NCI-H187 treated with DMSO at 0.1 percent for 48 hours (cell line): ENCODE measurements around the gene DOCK1.
"Not testable (repeated sequence)": the region's sequence is repeated elsewhere in the genome, so short reads cannot be mapped to it uniquely, and the experiment has no call there.

Experiments used
- DNase-seq: peaks from one replicate; lab custom pipeline; 2025; lab: John Stamatoyannopoulos, UW

The DOCK1 gene

DNA sequence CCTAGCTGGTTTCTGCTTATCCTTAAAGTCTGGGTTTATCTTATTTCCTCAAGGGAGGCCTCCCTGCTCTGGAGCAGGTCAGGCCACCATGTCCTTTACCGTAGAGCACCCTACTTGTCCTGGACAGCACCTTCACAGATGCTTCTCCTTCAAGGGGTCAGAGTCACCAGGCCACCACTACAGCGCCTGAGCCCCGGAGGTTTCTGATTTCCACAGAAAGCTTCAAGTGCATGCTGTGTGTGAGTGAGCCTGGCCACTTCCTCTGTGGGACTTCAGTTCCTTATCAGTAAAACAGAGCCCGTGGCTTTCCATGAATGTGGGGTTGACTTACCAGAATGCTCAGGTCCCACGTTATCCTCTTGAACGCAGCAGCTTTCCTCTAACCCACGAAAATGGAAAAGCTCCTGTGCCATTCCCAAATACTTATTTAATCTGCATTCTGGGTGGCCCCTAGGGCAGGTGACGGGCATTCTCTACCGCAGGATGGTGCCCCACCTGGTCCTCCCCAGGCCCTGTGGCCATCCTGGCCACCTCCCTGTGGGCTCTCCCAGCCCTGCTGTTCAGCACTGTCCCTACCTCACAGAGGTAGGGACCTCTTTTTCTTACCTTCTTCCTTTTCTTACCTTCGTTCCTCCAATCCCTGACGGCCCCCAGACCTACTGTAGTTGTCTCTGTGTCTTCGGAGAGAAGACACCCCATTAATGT, 1.4 kb upstream of the DOCK1 start:
- DNase-seq, result no peak

DNA sequence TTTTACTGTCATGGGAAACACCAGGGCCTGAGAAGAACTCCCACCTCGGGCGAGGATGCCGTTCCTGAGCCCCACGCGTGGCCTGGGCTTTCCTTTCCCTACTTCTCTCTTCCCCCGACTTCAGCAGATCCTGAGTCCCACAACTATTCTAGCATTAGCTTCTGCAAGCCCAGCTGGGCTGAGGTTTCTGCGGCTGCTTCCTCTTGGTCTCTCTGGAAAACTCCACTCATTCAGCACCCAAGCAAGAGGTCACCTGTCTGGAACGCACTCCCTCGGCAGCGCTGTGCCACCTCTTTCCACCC, 761 bp upstream of the DOCK1 start:
- no peak for DNase-seq

DNA sequence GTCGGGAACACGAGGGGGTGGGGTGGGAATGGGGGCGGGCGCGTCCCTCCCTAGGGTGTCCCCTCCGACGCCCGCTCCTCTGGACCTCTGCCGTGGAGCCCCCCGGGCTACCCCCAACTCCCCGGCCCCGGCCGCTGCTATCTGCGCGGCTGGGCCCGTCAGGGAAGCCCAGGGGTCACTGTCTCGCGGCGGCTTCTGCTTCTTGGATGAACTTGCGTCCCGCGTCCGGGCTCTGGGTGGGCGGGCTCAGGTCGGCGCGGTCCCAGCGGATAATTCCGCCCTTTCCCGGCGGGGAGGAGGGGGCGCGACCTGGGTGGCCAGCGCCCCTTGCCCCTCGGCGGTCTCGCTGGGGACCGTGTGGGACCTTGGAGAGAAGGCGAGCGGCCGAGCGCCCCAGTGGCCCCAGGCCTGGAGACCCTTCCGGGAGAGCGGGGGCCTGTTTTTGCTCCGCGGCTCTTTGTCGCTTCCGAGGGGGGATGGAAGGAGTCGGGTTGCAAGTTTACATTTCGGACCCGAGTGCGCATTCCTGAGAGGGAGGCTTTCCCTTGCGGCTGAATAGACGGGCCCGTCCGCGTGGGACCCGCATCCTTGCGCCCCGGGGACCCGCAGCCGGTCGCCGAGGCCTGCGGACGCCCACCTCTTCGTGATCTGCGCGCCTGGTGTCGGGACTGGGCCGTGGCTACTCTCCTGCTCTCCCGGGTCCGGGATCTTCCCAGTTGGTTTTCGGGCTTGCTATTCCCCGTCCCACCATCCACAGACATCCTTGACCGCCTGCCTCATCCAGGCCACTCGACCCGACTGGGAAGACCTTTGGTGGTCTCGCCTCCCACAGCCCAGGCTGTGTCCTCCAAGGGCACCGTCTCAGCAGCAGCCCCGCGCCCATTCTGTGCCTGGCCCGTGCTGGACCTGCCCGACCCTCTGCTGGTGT, 812 bp downstream of the DOCK1 start:
- DNase-seq, result no peak

DNA sequence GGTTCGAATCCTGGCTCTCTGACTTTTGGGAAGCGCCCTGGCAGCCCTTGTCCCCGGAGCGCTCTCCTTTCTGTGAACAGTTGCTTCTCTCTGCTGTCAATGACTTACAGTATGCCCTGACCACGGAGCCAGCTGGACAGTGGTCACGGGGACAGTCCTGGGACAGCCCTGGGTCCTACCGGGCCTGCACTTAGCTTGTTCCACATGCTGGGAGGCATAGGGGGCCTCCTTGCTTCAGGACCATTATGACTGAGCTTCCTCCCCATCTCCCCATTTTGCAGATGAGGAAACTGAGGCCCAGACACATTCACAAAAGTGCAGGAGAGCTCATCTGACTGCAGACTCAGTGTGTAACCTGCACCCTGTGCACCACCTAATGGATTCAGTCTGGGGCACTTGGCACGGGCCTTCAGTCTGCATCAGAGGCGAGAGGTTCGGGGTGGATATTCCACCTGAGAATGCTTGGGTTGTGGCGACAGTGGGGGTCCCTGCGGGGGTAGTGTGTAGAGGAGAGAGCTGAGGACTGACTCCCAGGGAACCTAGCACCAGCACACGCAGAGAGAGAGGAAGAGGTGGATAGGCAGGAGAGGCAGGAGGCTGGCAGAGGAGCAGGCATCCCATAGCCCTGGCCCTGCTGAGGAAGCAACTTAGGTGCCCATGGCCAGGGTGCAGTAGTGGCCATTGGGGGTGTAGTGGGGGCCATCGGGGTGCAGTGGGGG, 1.6 kb downstream of the DOCK1 start:
- DNase-seq, result no peak

DNA sequence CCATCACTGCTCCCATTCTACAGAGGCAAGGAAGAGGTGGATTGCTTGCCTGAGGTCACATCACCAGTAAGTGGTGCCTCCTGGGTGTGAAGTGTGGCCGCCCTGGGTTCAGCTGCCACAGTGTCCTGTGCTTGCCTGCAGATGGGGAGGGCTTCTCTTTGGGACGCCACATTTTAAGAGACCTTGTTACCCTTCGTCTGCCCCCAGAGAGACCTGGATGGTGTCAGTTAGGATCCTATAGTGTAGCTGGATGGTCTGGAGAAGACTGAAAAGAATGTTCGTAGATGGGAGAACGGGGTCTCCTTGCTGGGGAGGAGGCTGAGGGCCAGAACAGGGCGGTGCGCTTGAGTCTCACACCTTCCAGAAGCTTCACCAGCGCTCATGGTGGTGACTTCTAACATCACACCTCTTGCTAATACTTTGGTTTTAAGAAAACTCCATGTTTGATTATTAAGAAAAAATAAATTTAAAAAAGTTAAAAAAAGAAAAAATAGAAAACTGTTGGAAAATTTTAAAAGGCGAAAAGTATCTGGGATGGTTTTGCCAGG, 2.3 kb downstream of the DOCK1 start:
- DNase-seq, result no peak

DNA sequence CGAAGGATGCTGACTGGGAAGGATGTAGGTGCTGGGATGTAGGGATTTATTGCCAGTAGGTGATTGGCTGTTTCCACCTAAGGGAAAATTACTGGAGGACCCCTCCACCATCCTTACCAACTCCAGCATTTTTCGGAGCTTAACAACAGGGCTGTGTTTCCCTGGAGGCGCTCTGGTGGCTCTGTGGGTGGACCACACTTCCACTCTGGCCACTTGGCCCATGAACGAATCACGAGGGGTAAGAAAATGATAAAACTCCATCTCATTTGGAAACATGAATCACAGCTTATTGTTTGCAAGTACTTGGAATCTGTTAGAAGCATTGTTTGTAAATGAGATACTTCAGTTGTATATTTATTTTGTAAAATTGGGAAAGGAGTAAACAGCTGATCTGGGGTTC, 3.0 kb downstream of the DOCK1 start:
- no peak for DNase-seq

DNA sequence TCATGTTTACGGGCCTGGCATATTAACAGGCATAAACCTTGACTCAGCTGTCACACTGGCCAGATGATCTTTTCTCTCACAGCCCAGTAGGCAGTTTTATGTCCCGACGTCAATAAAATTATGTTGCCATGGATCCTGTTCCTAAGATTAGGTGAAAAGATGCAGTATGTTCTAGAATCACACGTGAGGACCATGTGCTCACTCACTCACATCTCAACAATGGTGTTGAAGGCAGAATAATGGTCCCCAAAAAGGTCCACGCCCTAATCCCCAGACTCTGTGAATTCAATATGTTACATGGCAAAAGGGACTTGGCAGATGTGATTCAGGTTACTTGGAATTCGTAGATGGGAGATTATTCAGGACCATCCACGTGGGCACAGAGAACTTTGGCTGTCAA, 3.5 kb downstream of the DOCK1 start:
- DNase-seq, result no peak

DNA sequence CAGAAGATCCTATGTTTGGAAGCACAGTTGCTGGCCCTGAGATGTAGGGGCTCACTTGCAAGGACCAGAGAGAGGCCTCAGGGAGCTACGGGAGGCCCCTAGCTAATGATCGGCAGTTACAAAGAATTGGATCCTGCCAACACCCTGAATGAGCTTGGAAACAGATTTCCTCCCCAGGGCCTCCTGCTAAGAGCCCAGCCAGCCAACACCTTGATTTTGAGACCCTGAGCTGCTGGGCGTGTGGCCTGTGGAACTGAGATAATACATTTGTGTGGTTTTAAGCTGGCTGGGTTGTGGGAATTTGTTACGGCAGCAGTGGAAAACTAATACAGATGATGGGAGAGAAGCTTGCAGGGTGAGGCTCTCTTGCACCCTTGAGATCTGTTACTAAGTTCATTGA, 3.9 kb downstream of the DOCK1 start:
- no peak for DNase-seq

DNA sequence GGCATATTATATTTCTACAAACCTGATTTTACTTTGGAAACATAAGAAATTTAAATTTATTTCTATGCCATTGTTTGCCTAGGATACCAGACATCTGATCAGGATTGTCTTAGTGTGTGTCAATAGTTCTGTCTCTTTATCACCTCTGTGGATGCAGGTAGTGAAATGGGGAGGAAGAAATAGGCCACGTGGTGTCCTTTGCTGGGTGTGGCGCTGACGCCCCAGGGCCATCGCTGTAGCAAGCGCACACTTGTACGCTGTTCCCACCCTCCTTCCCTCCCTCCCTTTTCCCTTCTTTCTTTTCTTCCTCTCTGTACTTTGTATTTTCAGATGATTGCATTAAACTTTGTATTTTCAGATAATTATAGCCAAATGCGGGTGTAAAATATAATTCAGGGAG, 5.0 kb downstream of the DOCK1 start:
- no peak for DNase-seq

DNA sequence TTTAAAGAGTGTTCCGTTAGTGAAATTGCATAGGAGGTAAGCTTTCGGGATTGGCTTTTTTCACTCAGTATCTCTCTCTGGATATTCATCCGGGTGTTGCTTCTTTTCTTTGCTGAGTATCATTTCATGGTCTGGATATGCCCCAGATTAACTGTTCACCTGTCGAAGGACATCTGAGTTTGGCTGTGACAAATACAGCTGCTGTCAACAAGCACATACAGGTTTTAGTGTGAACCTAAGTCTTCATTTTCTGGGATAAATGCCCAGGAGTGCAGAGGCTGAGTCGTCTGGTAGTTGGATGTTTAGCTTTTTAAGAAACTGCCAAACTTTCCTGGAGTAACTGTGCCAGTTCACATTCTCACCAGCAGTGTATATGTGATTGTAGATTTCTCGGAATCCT, 5.6 kb downstream of the DOCK1 start:
- no peak for DNase-seq

DNA sequence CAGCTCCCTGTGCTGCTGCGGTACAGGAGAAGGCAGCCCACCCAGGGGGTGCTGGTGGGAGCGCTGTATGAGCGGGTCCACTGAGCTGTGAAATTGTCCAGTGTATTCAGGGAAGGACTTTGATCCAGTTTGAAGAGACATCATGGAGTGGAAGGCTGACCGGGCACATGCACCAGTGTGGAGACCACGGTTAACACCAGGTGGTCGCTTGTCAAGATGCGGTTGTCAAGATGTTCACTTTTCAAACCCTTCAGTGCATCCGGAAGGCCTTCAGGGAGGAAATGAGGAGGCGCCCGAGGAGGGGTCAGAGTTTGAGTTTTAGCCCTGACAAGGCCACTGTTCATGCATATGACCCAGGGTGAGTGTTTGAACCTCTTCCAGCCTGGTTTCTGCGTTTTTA, 6.1 kb downstream of the DOCK1 start:
- DNase-seq, result no peak

DNA sequence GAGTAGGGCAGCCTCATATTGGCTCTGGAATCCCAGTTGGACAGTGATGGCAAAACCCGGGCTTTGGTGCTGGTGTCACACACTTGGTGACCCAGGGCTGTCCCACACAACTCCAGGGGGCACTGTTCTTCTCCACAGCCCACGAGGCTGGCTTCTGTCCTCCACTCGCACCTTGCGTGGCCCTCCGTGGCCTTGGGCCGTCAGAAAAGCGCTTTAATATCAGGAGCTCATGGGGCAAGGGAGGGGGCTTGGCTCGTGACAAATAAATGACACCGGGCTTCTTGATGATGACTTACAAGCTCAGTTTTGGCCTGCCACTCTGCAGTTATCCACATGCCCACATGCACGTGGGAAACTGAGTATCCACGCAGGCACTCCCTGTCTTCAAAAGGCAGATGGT, 8.1 kb downstream of the DOCK1 start:
- no peak for DNase-seq

DNA sequence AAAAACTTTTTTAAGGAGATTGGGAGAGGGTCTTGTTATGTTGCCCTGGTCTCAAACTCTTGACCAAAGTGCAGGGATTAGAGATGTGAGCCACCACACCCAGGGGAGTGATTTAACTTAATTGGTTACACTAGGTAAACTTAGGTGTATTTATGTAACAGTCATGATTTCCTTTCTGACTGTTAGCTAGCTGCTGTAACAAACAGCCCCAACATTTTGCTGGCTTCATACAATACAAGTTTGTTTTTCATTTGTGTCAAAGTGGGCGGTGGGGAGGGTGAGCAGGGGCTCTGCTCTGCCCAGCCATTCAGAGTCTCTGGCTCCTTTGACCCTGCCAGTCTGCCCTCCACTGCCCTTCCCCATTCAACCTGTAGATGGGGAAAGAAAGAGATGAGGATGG, 9.3 kb downstream of the DOCK1 start:
- no peak for DNase-seq

DNA sequence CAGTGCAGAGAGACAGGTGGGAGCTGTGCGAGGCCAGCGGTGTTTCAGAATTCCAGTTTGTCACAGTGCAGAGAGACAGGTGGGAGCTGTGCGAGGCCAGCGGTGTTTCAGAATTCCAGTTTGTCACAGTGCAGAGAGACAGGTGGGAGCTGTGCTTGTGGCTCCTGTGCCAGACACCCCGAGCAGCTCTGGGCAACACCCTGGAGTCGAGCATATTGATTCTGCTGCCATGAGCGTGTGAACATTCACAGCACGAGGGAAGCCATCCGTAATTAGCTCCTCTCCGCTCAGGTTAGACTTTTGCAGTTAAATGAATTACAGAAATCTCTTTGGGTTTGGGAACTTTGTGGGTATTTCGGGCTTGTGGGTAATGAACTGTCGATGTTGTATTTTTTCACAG, 11.7 kb downstream of the DOCK1 start:
- DNase-seq, result not testable (repeated sequence)

DNA sequence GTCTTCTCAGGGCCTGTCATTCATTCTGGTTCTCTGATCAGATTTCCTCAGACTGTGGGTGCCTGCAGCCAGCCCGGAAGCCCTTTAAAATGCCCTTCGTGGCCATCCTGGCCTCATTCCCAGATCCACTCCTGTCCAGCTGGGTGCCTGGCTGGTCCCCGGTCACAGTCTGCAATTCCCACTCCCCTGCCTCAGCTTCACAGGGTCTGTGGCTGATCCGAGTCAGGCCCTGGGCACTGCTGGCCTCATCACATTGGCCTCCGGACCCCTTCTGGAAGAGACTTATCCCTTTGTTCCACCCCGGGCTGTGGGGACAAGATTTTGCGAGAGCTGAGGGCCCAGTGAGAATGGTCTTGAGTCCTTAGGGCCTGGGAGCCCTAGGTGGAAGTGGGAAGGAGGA, 12.1 kb downstream of the DOCK1 start:
- no peak for DNase-seq

DNA sequence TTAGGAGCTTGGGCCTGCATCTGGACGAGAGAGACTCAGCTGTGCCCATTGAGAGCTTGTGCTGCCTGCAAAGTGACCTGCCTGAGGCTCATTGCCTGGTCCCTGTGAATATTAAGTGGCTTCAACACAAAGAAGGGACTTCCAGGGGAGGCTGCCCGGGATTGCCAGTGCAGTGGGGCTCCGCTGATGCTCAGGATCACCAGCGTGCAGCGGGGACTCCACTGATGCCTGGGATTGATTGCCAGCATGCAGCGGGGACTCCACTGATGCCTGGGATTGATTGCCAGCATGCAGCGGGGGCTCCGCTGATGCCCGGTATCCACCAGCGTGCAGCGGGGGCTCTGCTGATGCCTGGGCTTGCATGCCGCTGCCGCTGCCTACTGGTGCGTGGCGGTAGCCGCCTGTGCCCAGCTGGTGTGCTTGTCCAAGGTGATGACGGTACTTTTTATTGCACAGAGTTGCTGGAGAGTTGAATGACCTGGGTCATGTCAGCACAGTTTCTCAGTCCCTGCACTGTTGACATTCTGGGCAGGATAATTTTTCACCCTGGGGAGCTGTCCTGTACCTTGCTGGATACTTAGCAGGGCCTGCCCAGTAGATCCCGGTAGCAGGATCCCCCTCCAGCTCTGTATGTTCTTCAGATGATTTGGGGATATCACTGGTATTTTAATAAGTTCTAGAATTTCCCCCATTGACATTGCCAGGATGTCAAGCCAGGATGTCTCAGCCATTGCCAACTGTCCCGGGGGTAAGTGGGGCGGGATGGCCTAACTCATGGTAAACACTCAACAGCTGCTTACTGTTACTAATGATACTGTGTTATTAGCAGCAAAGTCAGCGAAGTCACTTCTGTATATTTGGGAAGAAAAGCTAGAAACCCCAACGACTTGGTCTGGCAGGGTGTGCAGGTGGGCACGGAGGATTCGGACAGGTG, 13.0 kb downstream of the DOCK1 start:
- no peak for DNase-seq

DNA sequence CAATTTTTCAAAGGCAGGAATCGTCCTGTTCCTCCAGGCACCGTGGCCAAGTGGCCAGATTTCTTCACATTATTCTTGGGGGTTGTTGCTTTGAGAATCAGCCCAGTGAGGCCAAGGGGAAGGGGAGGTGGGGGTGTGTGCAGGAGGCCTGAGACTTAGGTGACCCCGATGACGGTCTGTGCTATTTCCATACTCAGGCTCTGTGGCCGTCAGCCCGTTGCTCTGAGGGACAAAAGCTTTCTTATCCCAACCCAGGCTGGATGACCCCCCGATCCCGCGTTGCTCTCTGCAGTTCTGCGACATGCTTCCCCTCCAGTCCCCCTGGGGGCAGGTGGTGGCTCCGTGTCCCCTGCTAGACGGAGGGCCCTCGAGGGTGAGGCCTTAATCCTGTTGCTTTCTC, 14.2 kb downstream of the DOCK1 start:
- DNase-seq, result no peak

DNA sequence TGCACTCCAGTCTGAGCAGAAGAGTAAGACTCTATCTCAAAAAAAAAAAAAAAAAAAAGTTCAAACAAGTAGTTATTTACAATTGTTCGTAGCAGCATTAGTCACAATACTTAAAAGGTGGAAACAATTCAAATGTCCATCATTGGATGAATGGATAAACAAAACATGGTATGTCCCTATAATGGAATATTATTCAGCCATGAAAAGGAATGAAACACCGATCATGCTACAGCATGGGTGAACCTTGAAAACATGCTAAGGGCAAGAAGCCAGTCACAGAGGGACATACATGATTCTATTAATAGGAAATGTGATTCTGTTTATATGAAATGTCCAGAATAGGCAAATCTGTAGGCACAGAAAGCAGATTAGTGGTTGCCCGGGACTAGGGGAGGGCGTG, 15.9 kb downstream of the DOCK1 start:
- DNase-seq, result no peak

DNA sequence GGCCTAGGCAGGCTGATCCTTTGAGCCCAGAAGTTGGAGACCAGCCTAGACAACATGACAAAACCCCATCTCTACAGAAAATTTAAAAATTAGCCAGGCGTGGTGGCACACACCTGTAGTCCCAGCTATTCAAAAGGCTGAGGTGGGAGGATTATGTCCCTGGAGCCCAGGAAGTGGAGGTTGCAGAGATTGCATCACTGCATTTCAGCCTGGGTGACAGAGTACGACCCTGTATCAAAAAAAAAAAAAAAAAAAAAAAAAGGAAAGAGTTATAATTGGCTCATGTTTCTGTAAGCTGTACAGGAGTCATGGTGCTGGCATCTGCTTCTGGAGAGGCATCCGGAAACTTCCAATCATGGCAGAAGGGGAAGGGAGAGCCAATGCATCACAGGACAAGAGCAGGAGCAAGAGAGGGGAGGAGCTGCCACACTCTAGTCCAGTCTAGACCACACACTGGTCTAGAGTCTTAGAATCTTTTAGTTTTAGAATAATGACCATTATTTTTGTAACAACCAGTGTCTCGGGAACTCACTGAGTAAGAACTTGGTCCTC, 16.8 kb downstream of the DOCK1 start:
- no peak for DNase-seq

DNA sequence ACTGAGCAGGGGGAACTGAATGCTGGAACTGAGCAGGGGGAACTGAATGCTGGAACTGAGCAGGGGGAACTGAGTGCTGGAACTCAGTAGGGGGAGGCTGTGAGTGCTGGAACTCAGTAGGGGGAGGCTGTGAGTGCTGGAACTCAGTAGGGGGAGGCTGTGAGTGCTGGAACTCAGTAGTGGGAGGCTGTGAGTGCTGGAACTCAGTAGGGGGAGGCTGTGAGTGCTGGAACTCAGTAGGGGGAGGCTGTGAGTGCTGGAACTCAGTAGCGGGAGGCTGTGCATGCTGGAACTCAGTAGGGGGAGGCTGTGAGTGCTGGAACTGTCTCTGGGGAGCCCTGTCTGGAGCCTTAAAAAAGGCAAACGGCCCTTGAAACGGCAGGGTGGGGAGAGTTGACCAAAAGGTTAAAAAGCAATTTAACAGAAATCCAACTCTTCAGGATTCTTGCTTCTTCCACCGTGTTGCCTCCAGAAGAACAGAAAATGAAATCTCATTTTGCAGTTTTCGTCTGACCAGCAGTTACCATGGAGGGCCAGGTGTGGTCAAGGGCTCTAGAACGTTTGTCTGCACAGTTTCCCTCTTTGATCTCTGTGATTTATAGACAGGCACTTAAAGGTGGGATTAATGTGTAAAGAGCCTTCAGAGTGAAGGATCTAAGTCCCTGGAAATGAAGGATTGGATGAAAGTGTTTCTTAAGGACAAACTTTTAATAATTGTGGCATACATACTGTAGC, 19.1 kb downstream of the DOCK1 start:
- no peak for DNase-seq

DNA sequence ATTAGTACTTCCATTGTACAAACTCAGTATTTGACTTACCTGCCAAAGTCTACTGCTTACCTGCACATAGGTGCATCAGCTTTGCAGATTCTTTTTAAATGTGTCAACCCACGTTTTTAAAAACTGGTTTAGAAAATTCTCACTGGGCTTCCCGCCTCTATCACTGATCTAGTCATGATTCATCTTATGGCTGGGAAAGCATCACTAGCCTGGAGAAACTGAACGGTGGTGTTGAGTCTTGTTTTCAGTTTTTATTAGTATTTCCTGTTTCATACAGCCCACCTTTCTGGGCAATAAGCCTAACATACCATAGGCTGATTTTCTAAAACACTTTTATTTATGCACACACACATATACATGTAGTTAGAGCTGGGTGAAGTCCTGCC, 19.7 kb downstream of the DOCK1 start:
- DNase-seq, result no peak
